H9 (cell line): ENCODE data around the gene PNPO. TPM values are rescaled to one million over a fixed set of nuclear protein-coding genes. Genes with fewer than 3 reads are reported as not detected.

Experiments
- DNase-seq: peaks from one replicate; pipeline ENCODE4 v3.0.0-alpha.2; 2017
- H2AFZ ChIP-seq: one replicate; pipeline ENCODE4 v1.6.1; 2013; ENCODE audit warnings: mild to moderate bottlenecking, low read length, control low read depth, moderate library complexity
- H2AK5ac ChIP-seq: 2 replicates; pipeline ENCODE4 v1.6.1; 2013; ENCODE audit warnings: low read length, control low read depth, mixed read lengths; ENCODE audit not compliant: insufficient read length
- H2BK120ac ChIP-seq: one replicate; pipeline ENCODE4 v1.6.1; 2013; ENCODE audit warnings: low read depth, mild to moderate bottlenecking, low read length, control low read depth, inconsistent platforms; ENCODE audit not compliant: poor library complexity, severe bottlenecking
- H2BK12ac ChIP-seq: 2 replicates; pipeline ENCODE4 v1.6.1; 2013; ENCODE audit warnings: low read length, control low read depth, mixed read lengths, low read depth; ENCODE audit not compliant: insufficient read length
- H2BK15ac ChIP-seq: 2 replicates; pipeline ENCODE4 v1.6.1; 2013; ENCODE audit warnings: low read depth, low read length, control low read depth
- H2BK20ac ChIP-seq: one replicate; pipeline ENCODE4 v1.6.1; 2013; ENCODE audit warnings: low read depth, mild to moderate bottlenecking, low read length, control low read depth, inconsistent platforms; ENCODE audit not compliant: poor library complexity, severe bottlenecking
- H2BK5ac ChIP-seq: 2 replicates; pipeline ENCODE4 v1.6.1; 2013; ENCODE audit warnings: low read length, control low read depth, mixed read lengths; ENCODE audit not compliant: insufficient read length
- H3K14ac ChIP-seq: 2 replicates; pipeline ENCODE4 v1.6.1; 2013; ENCODE audit warnings: low read length, control low read depth; ENCODE audit not compliant: insufficient read depth
- H3K18ac ChIP-seq: 2 replicates; pipeline ENCODE4 v1.6.1; 2013; ENCODE audit warnings: low read depth, mild to moderate bottlenecking, mixed read lengths, low read length, control low read depth; ENCODE audit not compliant: insufficient read length
- H3K23ac ChIP-seq: 2 replicates; pipeline ENCODE4 v1.6.1; 2013; ENCODE audit warnings: low read length, control low read depth, mixed read lengths, low read depth; ENCODE audit not compliant: insufficient read length
- H3K23me2 ChIP-seq: 2 replicates; pipeline ENCODE4 v1.6.1; 2013; ENCODE audit warnings: low read depth, mild to moderate bottlenecking, mixed read lengths, low read length, control low read depth; ENCODE audit not compliant: insufficient read length, poor library complexity, severe bottlenecking
- H3K27ac ChIP-seq: 2 replicates; pipeline ENCODE4 v1.5.1; 2013; ENCODE audit warnings: low read length, control low read depth, mixed read lengths, low read depth; ENCODE audit not compliant: insufficient read length
- H3K27me3 ChIP-seq: 2 replicates; pipeline ENCODE4 v1.6.1; 2013; ENCODE audit warnings: low read length, control low read depth, inconsistent platforms; ENCODE audit not compliant: insufficient read depth
- H3K4ac ChIP-seq: 2 replicates; pipeline ENCODE4 v1.6.1; 2013; ENCODE audit warnings: low read depth, mild to moderate bottlenecking, control low read depth, inconsistent platforms, low read length, moderate library complexity
- H3K4me1 ChIP-seq: 2 replicates; pipeline ENCODE4 v1.6.1; 2013; ENCODE audit warnings: low read length, control low read depth, inconsistent platforms; ENCODE audit not compliant: insufficient read depth
- H3K4me2 ChIP-seq: 2 replicates; pipeline ENCODE4 v1.6.1; 2013; ENCODE audit warnings: low read length, control low read depth, mixed read lengths; ENCODE audit not compliant: insufficient read length, insufficient read depth
- H3K56ac ChIP-seq: 2 replicates; pipeline ENCODE4 v1.6.1; 2013; ENCODE audit warnings: low read depth, mild to moderate bottlenecking, mixed read lengths, low read length, control low read depth; ENCODE audit not compliant: insufficient read length
- H3K79me1 ChIP-seq: 2 replicates; pipeline ENCODE4 v1.6.1; 2013; ENCODE audit warnings: low read depth, mild to moderate bottlenecking, moderate library complexity, low read length, control low read depth, inconsistent platforms; ENCODE audit not compliant: insufficient read depth, poor library complexity, severe bottlenecking
- H3K79me2 ChIP-seq: 2 replicates; pipeline ENCODE4 v1.6.1; 2013; ENCODE audit warnings: low read length, control low read depth, inconsistent platforms; ENCODE audit not compliant: insufficient read depth
- H3K9ac ChIP-seq: 2 replicates; pipeline ENCODE4 v1.6.1; 2013; ENCODE audit warnings: low read length, control low read depth, mixed read lengths; ENCODE audit not compliant: insufficient read length; ENCODE audit errors: extremely low read depth
- H3K9me3 ChIP-seq: one replicate; pipeline ENCODE4 v1.6.1; 2013; ENCODE audit warnings: low read depth, low read length, inconsistent platforms; ENCODE audit not compliant: control insufficient read depth
- H3T11ph ChIP-seq: one replicate; pipeline ENCODE4 v1.6.1; 2013; ENCODE audit warnings: mild to moderate bottlenecking, low read length, control low read depth, inconsistent platforms
- H4K20me1 ChIP-seq: one replicate; pipeline ENCODE4 v1.6.1; 2013; ENCODE audit not compliant: control insufficient read depth, insufficient read length, insufficient read depth
- H4K5ac ChIP-seq: 2 replicates; pipeline ENCODE4 v1.6.1; 2013; ENCODE audit warnings: low read depth, mild to moderate bottlenecking, mixed read lengths, low read length, control low read depth; ENCODE audit not compliant: insufficient read length
- H4K8ac ChIP-seq: replicated peaks from 2 replicates; pipeline ENCODE4 v1.6.1; 2013; ENCODE audit warnings: low read length, control low read depth, mixed read lengths, low read depth; ENCODE audit not compliant: insufficient read length
- H4K91ac ChIP-seq: 2 replicates; pipeline ENCODE4 v1.6.1; 2013; ENCODE audit warnings: low read depth, mild to moderate bottlenecking, moderate library complexity, mixed read lengths, low read length, control low read depth; ENCODE audit not compliant: insufficient read length
- H3K27ac Mint-ChIP-seq, 3 experiments: 2 replicates in 2 of 3; 3 replicates in 1 of 3; pipeline ENCODE4 v1.8.0; 2020 to 2021; ENCODE audit warnings: mixed read lengths in 3 of 3, mild to moderate bottlenecking in 1 of 3, moderate library complexity in 1 of 3
- H3K27me3 Mint-ChIP-seq: 2 replicates; pipeline ENCODE4 v1.8.0; 2021; ENCODE audit warnings: low read depth, mild to moderate bottlenecking, moderate library complexity, mixed read lengths
- H3K36me3 Mint-ChIP-seq, 3 experiments: 2 replicates in 2 of 3; 3 replicates in 1 of 3; pipeline ENCODE4 v1.8.0; 2020 to 2021; ENCODE audit warnings: low read depth in 3 of 3, mixed read lengths in 3 of 3; ENCODE audit not compliant: insufficient read depth in 1 of 3
- H3K4me1 Mint-ChIP-seq, 2 experiments: 2 replicates each; pipeline ENCODE4 v1.8.0; 2020; ENCODE audit warnings: mixed read lengths in 2 of 2
- H3K4me3 Mint-ChIP-seq, 2 experiments: 2 replicates in 1 of 2; 3 replicates in 1 of 2; pipeline ENCODE4 v1.8.0; 2020 to 2021; ENCODE audit warnings: mild to moderate bottlenecking in 2 of 2, mixed read lengths in 2 of 2, moderate library complexity in 1 of 2
- H3K9me3 Mint-ChIP-seq, 2 experiments: 2 replicates in 1 of 2; 3 replicates in 1 of 2; pipeline ENCODE4 v1.8.0; 2020; ENCODE audit warnings: mild to moderate bottlenecking in 2 of 2, mixed read lengths in 2 of 2, moderate library complexity in 1 of 2
- WGBS: extraction: QIAGEN DNeasy Blood & Tissue Kit; methylation state at CpG from one replicate; pipeline ENCODE4 v1.1.7; 2013; ENCODE audit warnings: missing lambda C conversion rate, low lambda C conversion rate, mixed read lengths; ENCODE audit not compliant: insufficient read length; ENCODE audit errors: extremely low coverage; 5-methylcytosine and 5-hydroxymethylcytosine counted together
- total RNA-seq: library from RNA; stranded (reverse); gene quantifications from 2 replicates; pipeline ENCODE4 v1.2.1, GENCODE V29; 2021
- TF ChIP-seq, protein P1 (sequence below): fragments of 200-600 bp; sonication (generic); conservative IDR thresholded peaks from 3 replicates; pipeline ENCODE4 v1.8.0; 2021; ENCODE audit warnings: antibody characterized with exemption, mild to moderate bottlenecking

PNPO gene
- total RNA-seq, 1 experiment from 2014 or later = 6.7 TPM

- H3K9me3 ChIP-seq = no peaks in the 10 kb centered on the region
- H3K27ac ChIP-seq = no peak overlapping the region
- Mint-ChIP-seq H3K36me3 (no peaks in the 10 kb centered on the region), H3K27me3 (peaks cover 37% of the 10 kb centered on the region), H3K9me3 (no peaks in the 10 kb centered on the region), H3K4me1 (peaks cover 10 to 37% of the 10 kb centered on the region in 2 experiments), H3K4me3 (no peak overlapping the region), H3K27ac (no peak overlapping the region)
- H2BK120ac ChIP-seq = no peak overlapping the region
- WGBS = no CpG with 5 or more reads among the region's 6 CpGs
- H2AFZ ChIP-seq = no peak overlapping the region
- no peak overlapping the region for H2BK20ac ChIP-seq
- H3K23ac ChIP-seq = no peak overlapping the region
- H3K79me1 ChIP-seq = no peaks in the 10 kb centered on the region
- H3K27me3 ChIP-seq = no peaks in the 10 kb centered on the region
- H4K8ac ChIP-seq = no peak overlapping the region
- no peak overlapping the region for H3K9ac ChIP-seq
- no peak overlapping the region for H3K4ac ChIP-seq
- H3K4me1 ChIP-seq = no peaks in the 10 kb centered on the region; the same call in 1 of the 2 replicates
- no peaks in the 10 kb centered on the region for H3K23me2 ChIP-seq
- H3K56ac ChIP-seq = no peak overlapping the region
- H3K18ac ChIP-seq = no peak overlapping the region
- no peak overlapping the region for H4K5ac ChIP-seq
- no peak for DNase-seq
- TF ChIP-seq, protein P1, sequence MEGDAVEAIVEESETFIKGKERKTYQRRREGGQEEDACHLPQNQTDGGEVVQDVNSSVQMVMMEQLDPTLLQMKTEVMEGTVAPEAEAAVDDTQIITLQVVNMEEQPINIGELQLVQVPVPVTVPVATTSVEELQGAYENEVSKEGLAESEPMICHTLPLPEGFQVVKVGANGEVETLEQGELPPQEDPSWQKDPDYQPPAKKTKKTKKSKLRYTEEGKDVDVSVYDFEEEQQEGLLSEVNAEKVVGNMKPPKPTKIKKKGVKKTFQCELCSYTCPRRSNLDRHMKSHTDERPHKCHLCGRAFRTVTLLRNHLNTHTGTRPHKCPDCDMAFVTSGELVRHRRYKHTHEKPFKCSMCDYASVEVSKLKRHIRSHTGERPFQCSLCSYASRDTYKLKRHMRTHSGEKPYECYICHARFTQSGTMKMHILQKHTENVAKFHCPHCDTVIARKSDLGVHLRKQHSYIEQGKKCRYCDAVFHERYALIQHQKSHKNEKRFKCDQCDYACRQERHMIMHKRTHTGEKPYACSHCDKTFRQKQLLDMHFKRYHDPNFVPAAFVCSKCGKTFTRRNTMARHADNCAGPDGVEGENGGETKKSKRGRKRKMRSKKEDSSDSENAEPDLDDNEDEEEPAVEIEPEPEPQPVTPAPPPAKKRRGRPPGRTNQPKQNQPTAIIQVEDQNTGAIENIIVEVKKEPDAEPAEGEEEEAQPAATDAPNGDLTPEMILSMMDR = no peak
- H3K4me2 ChIP-seq = no peak overlapping the region
- no peaks in the 10 kb centered on the region for H3K79me2 ChIP-seq
- H4K20me1 ChIP-seq = no peaks in the 10 kb centered on the region
- no peak overlapping the region for H4K91ac ChIP-seq
- H2AK5ac ChIP-seq = no peak overlapping the region
- no peak overlapping the region for H2BK12ac ChIP-seq
- H2BK5ac ChIP-seq = no peak overlapping the region
- H2BK15ac ChIP-seq = no peak overlapping the region
- H3T11ph ChIP-seq = no peak overlapping the region
- no peak overlapping the region; the same call in 1 of the 2 replicates for H3K14ac ChIP-seq
Observed at GRCh38 chr17:47961406-47961805, 20.0 kb downstream of the PNPO start.
